NCI-H2227 treated with DMSO at 0.1 percent for 48 hours (cell line): ENCODE results near the gene BMI1.

ENCODE experiments used
- DNase-seq: peaks from one replicate; lab custom pipeline; 2025; lab: John Stamatoyannopoulos, UW

Gene BMI1

GRCh38 chr10:22367471-22367870 is 46.6 kb downstream of the BMI1 start:
- DNase-seq = no peak

DNA sequence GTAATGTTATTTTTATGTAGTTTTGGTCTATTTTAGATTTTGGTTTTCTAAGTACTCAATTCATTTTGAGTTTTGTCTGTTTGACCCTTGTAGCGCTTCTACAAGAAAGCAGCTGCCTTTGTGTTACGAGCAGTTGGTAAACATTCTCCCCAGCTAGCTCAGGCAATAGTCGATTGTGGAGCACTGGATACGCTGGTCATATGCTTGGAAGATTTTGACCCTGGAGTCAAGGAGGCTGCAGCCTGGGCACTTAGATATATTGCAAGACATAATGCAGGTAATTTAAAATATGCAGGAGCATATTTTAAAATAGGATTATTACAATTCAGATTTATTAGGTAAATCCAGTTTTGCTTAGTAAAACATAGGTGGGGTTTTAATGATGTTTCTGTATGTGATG is 47.5 kb downstream of the BMI1 start:
- no peak for DNase-seq

- DNase-seq = no peak
Observed at GRCh38 chr10:22368981-22369380, 48.1 kb downstream of the BMI1 start.

GRCh38 chr10:22369434-22370072 is 48.7 kb downstream of the BMI1 start:
- no peak for DNase-seq

- no peak for DNase-seq
Observed at GRCh38 chr10:22370320-22370719, 49.4 kb downstream of the BMI1 start.

- no peak for DNase-seq
Observed at GRCh38 chr10:22372298-22372697, 51.4 kb downstream of the BMI1 start.

DNA sequence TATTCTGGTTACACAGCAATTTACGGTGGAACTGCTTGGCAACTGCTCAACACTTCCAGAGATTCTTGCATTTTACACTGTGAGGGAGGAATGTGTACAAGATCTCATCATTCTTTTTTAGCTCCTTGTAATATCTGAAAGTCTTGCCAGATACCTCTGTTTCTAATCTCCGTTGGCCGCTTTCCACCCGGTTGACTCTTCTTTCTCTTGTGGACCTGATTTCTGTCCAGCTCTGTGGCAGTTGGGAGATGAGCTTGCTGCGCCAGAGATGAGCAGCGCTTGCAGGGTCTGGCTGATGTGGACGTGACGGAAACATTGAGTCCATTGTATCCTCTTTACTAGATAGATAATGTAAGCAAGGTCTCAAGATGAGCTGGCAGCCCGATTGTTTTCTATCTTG is 52.0 kb downstream of the BMI1 start:
- no peak for DNase-seq

DNA sequence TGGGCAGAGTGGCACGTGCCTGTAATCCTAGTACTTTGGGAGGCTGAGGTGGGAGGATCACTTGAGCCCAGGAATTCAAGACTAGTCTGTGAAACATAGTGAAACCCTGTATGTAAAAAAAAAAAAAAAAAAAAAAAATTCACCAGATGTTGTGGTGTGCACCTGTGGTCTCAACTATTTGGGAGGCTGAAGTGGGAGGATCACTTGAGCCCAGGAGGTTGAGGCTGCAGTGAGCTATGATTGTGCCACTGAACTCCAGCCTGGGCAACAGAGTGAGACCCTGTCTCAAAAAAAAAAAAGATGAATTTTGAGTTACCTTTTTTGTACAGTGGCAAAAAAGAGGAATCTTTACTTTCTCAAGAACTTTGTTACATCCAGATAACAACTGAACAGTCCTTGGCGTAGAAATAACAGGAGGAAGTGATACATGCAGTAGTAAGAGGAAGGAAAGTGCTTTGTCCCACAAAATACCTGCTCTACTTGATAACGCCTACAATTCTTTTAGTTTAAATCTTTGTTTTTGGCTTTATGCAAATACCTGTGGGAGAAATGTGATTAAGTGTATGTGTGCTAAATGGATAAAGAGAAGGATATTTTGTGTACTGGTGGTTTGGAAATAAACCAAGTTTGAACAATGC is 53.7 kb downstream of the BMI1 start:
- no peak for DNase-seq

DNA sequence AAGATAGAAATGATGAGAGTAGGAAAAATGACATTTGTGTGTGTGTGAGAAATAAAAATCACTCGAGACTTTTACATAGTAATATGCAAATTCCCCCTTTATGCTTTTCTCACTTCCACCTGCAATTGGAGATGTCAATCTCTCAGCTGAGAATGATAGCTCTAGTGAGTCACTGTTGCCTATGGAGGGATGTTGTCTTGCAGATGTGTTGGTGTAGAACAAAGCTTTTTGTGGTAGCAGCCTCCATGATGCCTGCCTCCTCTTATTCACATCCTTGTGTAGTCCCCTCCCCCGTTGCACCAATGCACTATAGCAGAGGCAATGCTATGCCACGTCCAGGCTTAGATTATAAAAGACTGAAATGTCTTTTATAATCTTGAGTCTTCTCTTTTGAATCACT is 58.2 kb downstream of the BMI1 start:
- no peak for DNase-seq
